ENCODE measurements around the gene C3orf70.

The C3orf70 gene, protein sequence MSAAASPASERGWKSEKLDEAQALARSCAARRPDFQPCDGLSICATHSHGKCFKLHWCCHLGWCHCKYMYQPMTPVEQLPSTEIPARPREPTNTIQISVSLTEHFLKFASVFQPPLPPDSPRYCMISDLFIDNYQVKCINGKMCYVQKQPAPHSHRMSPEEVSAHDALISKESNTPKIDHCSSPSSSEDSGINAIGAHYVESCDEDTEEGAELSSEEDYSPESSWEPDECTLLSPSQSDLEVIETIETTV

DNA sequence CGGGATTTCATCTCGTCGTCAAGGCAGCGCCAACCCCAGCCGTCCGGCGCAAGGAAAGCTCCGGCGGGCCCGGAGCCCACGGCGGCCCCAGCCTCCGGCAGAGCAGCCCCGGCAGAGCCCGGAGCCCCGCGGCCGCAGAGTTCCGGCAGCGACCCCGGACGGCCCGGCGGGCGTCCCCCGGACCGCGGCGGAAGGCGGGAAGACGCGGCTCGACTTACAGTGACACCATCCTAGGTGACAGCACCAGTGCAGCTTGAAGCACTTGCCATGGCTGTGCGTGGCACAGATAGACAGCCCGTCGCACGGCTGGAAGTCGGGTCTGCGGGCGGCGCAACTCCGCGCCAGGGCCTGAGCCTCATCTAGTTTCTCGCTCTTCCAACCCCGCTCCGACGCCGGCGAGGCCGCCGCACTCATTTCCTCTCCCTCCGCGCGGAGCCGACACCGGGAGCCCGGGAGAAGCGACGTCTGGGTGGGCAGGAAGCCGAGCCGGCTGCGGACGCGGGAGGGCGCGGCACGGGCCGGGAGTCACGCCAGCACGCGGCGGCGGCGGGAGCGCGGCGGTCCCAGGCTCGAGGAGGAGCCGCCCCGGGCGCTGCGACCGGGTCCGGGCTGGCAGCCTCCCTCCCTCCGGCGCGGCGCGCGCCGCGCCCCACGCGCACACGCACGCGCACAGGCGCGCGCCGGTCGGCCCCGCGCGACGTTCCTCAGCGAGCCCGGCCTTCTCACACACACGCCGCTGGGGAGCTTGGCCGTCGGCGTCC, at the start of gene C3orf70:
Gene C3orf70 (minus strand): TSS at position 651 of the 761 bp plus-strand sequence. CDS start 237 bp downstream, at position 414.
- peak in 45 of 51 donors; percentile 23 to 87 (median 64) for DNase-seq

DNA sequence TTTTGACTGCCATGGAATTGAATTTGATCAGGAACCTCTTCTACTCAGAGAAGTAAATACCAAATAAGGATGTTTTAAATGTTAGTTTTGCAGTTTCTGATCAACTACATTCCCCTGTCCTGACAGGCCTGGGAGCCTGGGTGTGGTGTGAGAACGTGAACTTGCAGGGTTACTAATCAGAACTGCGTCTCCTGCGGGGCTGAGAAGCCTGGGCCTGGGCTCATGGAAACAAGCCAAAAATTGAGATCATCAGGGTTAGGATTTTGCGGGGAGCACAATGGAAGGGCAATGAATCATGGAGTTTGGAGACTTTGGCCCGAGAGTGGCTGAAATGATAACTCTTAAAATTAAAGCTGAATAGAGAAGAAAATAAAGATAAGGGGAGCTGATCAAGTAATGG, 47.8 kb upstream of the C3orf70 start:
- DNase-seq: no peak

DNA sequence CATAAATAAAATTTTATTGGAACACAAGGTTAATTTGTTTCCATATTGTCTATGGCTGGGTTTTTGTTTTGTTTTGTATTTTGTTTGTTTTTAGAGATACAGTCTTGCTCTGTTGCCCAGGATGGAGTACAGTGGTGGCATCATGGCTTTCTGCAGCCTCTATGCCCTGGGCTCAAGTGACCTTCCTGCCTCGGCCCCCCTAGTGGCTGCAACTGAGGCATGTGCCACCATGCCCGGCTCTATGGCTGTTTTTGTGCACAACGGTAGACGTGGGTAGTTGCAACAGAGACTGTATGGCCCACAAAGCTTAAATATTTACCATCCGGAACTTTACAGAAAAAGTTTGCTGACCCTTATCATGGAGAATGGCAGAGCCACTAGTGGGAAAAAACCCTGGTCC, 46.8 kb upstream of the C3orf70 start:
- DNase-seq: no peak

DNA sequence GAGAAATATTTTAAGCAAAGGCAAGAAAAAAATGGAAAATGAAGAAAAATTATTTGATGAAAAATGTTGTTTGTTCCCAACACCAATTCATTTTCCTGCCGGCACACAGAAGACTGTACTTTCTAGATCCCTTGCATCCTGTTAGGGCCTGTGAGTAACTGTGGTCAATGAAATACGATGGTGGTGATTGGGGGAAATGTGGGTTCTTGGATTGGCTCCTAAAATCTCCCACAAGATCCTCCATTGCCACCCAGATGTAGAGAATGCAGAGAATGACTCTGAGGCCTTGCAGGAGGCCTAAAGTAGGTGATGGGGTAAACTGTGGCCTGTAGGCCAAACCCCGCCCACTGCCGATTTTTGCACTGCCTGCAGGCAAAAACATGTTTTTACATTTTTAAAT, 46.3 kb upstream of the C3orf70 start:
- no peak for DNase-seq

DNA sequence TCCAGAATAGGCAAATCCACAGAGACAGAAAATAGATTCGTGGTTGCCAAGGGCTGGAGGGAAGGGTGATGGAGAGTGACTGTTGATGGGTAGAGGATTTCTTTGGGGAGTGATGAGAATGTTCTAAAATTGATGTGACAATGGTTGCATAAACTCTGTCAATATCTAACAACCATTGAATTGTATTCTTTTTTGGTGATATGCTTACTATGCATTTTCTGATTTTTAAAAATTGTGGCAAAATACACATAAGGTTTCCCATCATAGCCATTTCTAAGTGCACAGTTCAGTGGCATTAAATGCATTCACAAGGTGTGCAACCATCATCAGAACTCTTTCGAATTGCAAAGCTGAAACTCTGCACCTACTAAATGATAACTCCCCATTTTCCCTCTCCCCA, 44.2 kb upstream of the C3orf70 start:
- DNase-seq: no peak

DNA sequence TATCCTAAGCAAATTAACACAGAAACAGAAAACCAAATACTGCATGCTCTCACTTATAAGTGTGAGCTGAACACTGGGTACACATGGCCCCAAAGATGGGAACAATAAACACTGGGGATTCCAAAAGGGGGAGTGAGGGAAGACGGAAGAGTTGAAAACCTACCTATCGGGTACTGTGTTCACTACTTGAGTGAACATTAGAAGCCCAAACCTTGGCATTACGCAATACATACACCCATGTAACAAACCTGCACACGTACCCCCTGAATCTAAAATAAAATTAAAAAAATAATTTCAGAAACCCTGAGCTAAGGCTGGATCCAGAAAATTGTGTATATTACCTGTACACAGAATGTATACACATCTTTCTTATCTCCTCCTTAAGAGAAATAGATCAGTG, 42.8 kb upstream of the C3orf70 start:
- no peak for DNase-seq

DNA sequence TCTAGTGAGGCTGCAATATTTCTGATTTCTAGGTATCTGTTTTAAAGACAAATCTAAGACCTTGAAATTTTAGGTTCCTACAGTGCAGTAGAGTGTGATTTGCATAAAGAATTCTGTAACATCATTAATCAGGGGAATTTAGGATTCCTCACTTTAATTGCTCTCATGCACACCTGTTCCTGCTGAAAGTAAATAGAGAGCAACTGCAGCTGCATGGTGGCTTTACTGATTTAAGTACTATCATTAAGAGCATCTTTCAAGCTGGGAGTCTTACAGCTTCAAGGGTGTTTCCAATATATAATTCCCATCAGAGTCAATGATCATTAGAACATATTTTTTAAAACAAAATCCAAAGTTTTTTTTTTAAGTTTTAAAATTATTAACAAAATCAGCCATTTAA, 36.0 kb upstream of the C3orf70 start:
- DNase-seq: no peak

DNA sequence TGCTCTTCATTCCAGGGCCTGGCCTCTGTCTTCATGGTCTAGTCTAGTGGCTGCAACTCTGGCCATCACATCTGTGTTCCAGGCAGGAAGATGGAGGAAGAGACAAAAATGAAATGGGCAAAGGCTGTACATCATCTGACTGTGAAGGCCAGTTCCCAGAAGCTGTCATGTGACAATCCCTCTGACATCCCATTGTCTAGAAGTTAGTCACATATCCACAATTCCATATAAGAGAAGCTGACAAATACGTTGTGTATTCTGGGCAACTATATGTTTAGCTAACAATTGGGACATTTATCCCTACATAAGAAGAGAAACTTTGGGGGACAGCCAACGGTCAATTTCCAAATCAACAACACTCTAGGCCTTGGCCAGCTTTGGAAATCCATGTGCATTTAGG, 34.5 kb upstream of the C3orf70 start:
- DNase-seq: no peak

DNA sequence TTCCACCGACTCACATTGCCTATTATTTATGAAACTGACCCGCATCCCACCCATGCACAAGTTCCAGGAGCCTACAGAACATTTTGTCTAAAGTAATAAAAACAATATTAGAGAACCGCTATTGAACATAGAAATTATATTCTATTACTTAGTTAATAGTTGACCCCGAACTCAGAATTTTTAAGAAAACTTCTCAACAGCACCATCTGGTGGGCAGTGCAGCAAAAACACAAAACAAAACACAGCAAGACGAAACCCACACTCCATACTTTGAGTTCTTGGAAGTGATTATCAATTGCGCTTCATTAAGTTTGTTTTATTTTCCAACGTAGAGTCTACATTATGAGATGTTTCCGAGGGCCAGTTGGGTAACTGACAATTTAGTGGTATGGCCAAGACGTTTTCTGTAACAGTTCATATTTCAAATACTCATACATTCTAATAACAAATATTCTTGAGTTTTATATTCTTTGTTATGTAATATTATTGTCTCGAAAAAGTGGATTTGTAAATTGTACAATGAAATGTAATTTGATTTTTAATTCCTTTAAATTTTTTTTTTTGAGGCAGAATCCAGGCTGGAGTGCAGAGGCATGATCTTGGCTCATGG, 24.0 kb upstream of the C3orf70 start:
- peak in 18 of 51 donors; percentile 3 to 48 (median 18) for DNase-seq

DNA sequence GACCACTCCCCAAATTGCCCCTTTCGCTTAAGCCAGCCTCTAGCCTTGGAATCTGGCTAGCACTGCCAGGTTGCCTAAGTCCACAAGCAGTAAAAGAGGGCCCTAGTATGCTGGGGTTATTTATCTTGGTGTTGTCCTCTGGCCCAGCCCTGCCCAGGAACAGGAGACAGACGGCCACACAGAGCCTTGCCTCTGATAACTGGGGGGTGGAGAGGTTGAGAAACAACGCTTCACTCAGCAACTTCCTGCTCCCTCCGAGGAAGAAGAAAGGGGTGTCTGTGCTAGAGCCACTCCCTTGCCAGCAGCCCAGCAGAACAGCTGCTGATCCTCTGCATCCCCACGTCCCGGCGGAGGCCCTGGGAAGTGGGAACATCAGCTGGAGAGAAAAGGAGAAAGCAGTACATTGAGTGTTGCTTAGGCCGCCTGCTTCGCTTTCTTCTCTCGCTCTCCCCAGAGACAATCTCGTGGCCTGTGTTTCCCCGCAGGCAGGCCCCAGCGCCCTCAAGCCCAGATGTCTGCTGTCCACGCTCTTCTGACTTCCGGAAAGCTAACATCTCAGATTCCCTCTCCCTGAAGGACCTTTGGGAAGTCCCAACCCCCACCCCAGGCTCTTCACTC, 22.6 kb upstream of the C3orf70 start:
- peak in 49 of 51 donors; percentile 9 to 87 (median 59) for DNase-seq

DNA sequence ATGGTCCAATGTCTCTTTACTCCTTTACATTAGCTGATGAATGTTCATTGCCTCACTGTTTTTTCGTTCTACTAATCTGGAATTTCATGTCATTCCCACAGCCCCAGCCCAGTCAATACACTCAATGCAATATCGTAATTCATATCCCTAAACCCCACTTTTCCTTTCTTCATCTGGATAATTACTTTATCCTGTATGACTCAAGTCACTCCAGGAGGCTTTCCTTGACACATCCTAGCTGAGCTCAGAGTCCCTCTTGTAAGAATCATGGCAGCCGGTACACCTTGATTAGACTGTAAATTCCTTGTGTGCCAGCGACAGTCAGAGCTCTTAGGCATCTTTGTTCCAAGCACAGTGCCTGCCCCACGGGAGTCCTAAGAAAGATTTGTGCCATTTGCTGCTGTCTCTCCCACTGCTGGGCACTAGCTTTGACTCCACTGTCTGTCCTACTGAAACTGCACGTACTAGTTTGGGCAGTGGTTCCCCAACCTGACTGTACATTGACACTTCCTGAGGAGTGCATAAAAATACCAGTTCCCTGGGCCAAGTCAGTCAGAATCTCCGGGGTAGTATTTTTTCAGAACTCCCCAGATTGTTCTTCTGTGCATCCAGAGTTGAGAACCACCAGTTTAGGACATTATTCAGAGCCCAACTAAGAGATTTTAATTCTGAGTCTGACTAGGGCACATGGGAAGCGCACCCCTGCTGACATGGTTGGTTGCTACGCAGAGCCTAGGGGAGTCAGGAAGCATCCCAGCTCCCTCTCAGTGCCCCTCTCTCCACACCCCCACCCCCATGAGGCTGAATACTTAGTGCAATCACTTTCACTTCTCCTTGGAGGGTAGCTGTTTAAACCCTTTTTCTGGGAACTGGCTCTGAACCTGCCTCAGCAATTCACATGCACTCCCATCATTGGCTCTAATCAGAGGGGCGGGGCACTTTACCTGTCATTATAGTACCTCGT, 19.5 kb upstream of the C3orf70 start:
- peak in 11 of 51 donors; percentile 2 to 21 (median 12) for DNase-seq

DNA sequence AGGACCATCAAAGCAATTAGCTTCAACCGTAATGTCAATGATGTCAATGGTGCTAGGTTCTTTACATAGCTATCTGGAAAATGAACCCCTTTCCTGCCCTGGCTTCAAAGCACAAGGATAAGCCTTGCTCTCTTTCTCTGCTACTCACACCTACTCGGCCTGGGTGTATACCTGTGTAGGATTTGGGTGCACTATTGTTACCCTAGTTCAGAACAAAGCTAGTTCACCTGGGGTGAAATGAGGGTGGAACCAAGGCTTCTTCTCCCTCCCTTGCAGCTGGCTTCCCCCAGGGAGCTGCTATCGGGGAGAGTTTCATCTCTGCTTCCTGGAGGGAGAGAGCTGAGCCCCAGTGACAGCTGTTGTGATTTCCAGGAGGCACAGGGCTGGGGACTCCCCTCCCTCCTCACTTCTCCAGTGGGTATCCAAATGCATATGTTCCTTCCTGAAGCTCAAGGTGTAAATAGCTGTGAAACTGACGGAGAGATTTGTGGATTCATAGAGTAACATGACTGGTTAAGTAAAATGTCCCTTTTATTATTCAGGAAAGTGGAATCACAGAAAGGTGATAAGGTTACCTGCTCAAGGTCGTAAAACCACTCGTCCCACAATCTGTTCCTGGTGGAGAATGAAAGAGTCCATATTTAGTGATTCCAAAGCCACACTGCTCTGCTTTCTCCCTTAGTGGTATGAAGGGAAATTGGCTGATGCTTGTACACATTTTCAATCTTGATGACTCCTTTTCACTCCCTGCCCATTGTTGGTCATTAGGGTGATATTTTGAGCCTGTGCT, 11.8 kb upstream of the C3orf70 start:
- no peak for DNase-seq

DNA sequence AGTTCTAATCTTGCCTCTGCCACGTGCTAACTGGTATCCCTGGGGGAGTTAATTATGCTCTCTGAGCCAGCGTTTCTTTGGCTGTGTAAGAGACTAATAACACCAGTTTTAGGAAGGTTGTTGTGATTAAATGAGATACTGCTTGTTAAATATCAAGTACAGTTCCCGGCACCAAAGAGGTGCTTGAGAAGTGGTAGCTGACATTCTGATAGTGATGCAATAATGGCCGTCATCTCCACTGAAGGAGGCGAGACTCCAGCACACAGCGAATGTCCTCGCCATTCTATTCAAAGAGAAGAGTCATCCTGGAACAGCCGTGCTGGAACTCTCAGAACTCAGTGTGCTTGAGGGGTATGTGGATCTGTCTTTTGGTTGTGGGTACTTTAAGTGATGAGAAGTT, 9.8 kb upstream of the C3orf70 start:
- DNase-seq: no peak

DNA sequence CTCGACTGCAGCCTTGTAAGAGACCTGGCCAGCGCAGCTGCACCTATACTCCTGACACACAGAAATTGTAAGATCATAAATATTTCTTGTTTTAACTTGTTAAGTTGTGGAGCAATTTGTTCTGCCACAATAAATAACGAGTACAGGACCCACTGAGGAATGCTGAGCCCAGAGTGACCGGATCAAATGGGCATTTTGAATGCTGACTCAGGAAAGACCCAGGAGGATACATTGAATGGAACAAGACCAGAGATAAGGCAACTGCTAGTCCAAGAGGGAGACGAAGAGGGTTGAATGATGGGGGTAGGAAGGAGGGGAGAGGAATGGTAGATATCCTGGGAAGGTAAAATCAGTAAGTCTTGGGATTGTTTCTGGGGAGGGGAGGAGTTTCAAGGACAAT, 8.9 kb upstream of the C3orf70 start:
- no peak for DNase-seq

DNA sequence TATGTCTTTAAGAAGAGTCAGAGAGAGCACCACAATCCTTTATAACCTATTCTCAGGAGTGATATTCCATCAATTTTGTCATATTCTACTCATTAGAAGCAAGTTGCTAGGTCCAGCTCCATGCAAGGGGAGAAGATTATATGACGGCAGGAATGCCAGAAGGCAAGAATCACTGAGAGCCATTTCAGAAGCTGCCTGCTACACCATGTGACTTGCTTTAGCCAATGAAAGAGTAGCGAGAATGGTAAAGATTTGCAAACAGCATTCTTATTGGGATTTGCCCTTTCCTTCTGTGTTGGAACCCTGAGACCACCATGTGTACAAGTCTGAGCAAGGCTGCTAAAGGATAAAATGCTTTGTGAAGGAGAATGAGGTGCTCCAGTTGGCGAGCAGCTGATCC, 4.5 kb upstream of the C3orf70 start:
- DNase-seq: no peak

DNA sequence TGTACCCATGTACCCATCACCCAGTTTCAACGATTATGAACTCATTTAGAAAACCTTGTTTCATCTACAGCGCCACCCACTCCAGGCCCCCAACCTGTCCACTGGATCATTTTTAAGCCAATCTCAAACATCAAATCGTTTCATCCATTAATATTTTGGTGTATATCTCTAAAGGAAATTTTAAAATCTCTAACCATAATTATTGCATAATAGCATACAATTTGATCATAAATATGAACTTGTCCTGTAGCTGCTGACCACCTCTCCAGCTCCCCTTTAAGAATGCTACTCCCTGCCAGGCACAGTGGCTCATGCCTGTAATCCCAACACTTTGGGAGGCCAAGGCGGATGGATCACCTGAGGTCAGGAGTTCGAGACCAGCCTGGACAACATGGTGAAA, 2.8 kb upstream of the C3orf70 start:
- DNase-seq: no peak

DNA sequence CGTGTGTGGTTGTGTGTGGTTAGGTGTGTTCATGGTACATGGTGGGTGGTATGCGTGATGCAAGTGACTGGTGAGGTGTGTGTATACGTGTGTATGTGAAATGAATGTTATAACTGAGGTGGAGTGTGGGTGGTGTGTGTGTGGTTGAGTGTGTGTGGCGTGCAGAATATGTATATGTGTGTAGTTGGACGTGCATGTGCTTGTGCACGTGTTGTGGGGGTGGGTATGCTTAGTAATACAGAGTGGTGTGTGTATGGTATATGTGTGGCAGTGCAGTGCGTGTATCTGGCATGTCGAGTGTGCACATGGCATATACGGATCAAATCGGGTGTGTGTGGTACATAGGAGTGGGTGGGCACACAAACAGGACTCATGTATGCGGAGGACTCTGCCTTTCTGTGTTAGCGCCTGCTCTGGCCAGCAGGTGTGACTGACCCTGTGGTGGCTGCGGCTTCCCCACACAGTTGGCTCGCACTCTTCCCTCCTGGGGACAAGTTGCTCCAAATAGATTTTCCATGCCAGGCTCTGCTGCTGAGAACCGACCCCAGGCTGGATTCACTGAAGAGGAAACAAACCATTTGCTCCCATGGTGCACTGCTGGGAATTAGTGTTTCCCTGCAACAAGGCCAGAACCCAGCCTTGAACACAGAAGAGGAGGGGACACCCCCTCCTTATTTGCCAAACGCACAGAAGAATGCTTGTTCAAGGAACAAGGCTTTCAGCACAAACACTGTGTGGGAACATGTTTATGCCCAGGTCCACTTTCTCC, 1.2 kb upstream of the C3orf70 start:
- peak in 35 of 51 donors; percentile 5 to 80 (median 39) for DNase-seq

DNA sequence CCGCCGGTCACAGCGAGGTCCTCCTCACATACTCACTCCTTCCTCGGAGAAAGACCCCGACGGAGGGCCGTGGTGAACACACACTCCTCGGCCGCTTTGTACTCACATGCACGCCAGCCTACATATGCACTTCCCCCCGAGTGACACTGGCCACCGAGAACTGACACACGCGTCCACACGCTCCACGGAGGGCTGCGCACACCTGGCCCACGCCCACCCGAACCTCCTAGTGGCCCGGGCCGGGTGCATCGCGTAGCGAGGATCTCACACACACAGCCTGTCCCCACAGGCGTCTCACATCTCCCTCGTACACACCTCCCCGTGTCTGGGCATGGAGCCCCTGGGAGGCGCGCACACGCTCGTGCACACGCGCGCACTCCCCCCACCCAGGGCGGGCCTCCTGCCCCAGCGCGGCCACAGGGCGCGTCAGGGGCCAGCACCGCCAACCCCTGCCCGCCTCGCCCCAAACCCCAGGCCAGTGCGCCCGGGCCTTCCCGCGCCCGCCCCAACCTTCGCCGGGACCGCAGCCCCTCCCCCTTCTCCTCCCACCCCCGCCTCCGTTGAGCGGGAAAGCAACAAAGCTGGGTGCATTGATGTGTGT, 411 bp upstream of the C3orf70 start:
- peak in 19 of 51 donors; percentile 14 to 81 (median 44) for DNase-seq

DNA sequence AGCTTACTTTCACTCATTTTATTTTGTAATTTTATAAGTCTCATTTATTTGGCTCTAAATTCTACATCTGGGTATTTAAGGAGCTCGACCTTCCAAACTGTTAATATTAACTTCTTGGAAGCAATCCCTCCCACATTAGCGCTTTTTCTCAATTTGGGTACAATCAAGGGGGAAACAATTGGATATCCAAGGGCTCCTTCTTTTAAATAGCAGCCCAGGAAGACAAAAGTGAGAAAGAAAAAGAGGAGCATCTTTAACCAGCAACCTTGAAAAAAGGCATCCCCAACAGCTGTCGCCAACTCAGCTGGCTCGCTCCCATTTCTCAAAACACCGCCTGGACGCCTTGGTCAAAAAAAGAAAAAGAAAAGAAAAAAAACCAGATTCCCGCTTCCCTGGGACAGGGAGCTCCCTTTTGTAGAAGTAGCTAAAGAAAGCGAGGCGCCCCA, 873 bp downstream of the C3orf70 start:
- peak in 3 of 51 donors; percentile 27 to 72 (median 46) for DNase-seq
